ENCODE measurements around the gene OVAAL. TPM values are rescaled to one million over a fixed set of nuclear protein-coding genes. Genes with fewer than 3 reads are reported as not detected.

OVAAL gene
- total and polyA plus RNA-seq, 9 of the 15 experiments (the other 6 are each of a cell fraction or from before 2014, with no cell fraction given), result 0.04 to 0.18 (median 0.08) TPM; not detected in 4

GRCh38 chr1:180515364-180515763 lies 43.4 kb upstream of the OVAAL start:
- DNase-seq (ENCODE audit: extremely low read depth in 1 of 4, low spot score in 3 of 4) (no peak), ATAC-seq (peak; percentile 48), FAIRE-seq (no peak)
- Histone ChIP-seq H3K9ac (ENCODE audit: insufficient read depth in 1 of 2, low read depth in 2 of 2, low read length in 2 of 2) (no peak overlapping the region), H3K36me3 (ENCODE audit: control insufficient read depth, insufficient read depth, low read length) (no peaks in the 10 kb centered on the region), H3K4me2 (ENCODE audit: insufficient read depth, low read length) (no peak overlapping the region), H3K9me1 (ENCODE audit: control insufficient read depth, insufficient read depth, low read length) (no peaks in the 10 kb centered on the region), H3K27me3 (ENCODE audit: control insufficient read depth in 2 of 2, insufficient read depth in 2 of 2, low read length in 2 of 2) (no peaks in the 10 kb centered on the region), H4K20me1 (replicated peaks; ENCODE audit: control insufficient read depth, insufficient read depth, low read length) (no peaks in the 10 kb centered on the region), H3K4me1 (replicated peaks in 1 of 2; ENCODE audit: control insufficient read depth in 2 of 2, insufficient read depth in 2 of 2, low read length in 2 of 2) (peaks cover 3 to 9% of the 10 kb centered on the region in 2 experiments; a peak in 3 of 5 replicates), H2AFZ (ENCODE audit: low read depth, low read length) (peak overlapping the region; percentile 79), H3K27ac (ENCODE audit: extremely low read depth, low read depth, low read length) (no peak overlapping the region), H3K9me3 (replicated peaks; ENCODE audit: control insufficient read depth, insufficient read depth, low read depth, low read length) (no peaks in the 10 kb centered on the region), H3K79me2 (ENCODE audit: control insufficient read depth, insufficient read depth, low read length) (no peaks in the 10 kb centered on the region), H3K4me3 (no peak overlapping the region)
- in situ Hi-C loops (cut with MboI) (no loop called here), intact Hi-C loops (cut with micrococcal nuclease) (loop anchor here (2.0 to 5.0 kb wide), 7 partner anchors 117 to 651 kb away; partner anchors contain the start of genes IER5 and XPR1)
- no TSS peak for BruUV-seq (replicated peaks)
- 0% methylated on average over 3 of the region's 3 CpGs for WGBS (ENCODE audit: insufficient coverage, low coverage, missing lambda C conversion rate)
- TF ChIP-seq MTF1 (CRISPR knock-in tag; IDR thresholded peaks at IDR 0.05; ENCODE audit: borderline replicate concordance) (no peak), ZNF12 (CRISPR knock-in tag; IDR thresholded peaks at IDR 0.05) (no peak), SMARCA4 (IDR thresholded peaks at IDR 0.05) (0 out of 2 replicates have a peak, but pooled peaks have one; percentile 3), TCF3 (CRISPR knock-in tag; IDR thresholded peaks at IDR 0.05) (0 out of 2 replicates have a peak, but pooled peaks have one; percentile 7), ZNF830 (CRISPR knock-in tag; IDR thresholded peaks at IDR 0.05) (no peak), FOXA3 (CRISPR knock-in tag; conservative IDR thresholded peaks at IDR 0.05 in 1 of 2, IDR thresholded peaks at IDR 0.05 in 1 of 2) (no peak), CREM (IDR thresholded peaks at IDR 0.05; ENCODE audit: low read depth) (no peak), ZBTB40 (IDR thresholded peaks at IDR 0.05) (0 out of 2 replicates have a peak, but pooled peaks have one; percentile 30), ZBTB40 (CRISPR knock-in tag; IDR thresholded peaks at IDR 0.05) (no peak), ZNF384 (IDR thresholded peaks at IDR 0.05; ENCODE audit: low read depth, low read length) (peak; percentile 46; the same call in 1 of the 2 replicates)
- TF ChIP-seq, protein P1, sequence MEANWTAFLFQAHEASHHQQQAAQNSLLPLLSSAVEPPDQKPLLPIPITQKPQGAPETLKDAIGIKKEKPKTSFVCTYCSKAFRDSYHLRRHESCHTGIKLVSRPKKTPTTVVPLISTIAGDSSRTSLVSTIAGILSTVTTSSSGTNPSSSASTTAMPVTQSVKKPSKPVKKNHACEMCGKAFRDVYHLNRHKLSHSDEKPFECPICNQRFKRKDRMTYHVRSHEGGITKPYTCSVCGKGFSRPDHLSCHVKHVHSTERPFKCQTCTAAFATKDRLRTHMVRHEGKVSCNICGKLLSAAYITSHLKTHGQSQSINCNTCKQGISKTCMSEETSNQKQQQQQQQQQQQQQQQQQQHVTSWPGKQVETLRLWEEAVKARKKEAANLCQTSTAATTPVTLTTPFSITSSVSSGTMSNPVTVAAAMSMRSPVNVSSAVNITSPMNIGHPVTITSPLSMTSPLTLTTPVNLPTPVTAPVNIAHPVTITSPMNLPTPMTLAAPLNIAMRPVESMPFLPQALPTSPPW (CRISPR knock-in tag; IDR thresholded peaks at IDR 0.05), result peak; percentile 29; the same call in 1 of the 2 replicates
- ChIA-PET POLR2A (interaction anchor here (0.6 to 2.9 kb wide), 11 partner anchors 9 to 602 kb away, joined by 3 to 19 read pairs (median 3); partner anchors contain the start of gene ACBD6), CTCF (ENCODE audit: low intra/inter-chr PET ratio) (interaction anchor here (0.5 to 4.3 kb wide), 6 partner anchors 18 to 651 kb away, joined by 3 to 69 read pairs (median 6); no protein-coding TSS in a partner anchor)
